Activated CD8-positive, alpha-beta memory T cell treated with anti-CD3 and anti-CD28 coated beads, Interleukin-2, amount 50 U/mL, for 1 hour (primary cell): ENCODE data around the gene NBAS.
"Not testable (repeated sequence)": the region's sequence is repeated elsewhere in the genome, so short reads cannot be mapped to it uniquely, and the experiment has no call there.

Source experiments
- DNase-seq: peaks from one replicate; pipeline ENCODE4 v3.0.0-alpha.2; 2020; ENCODE audit errors: extremely low read depth

The NBAS gene

GRCh38 chr2:15210542-15210941 lies 350.6 kb downstream of the NBAS start:
- not testable (repeated sequence) for DNase-seq

GRCh38 chr2:15206419-15206818 lies 354.7 kb downstream of the NBAS start:
- no peak for DNase-seq

- no peak for DNase-seq
Observed at GRCh38 chr2:15205562-15205961, 355.6 kb downstream of the NBAS start.

GRCh38 chr2:15201009-15201408 lies 360.1 kb downstream of the NBAS start:
- DNase-seq, result no peak

- no peak for DNase-seq
Observed at GRCh38 chr2:15200581-15200980, 360.6 kb downstream of the NBAS start.

- no peak for DNase-seq
Observed at GRCh38 chr2:15198051-15198450, 363.1 kb downstream of the NBAS start.

- DNase-seq, result no peak
Observed at GRCh38 chr2:15195813-15196212, 365.3 kb downstream of the NBAS start.

- no peak for DNase-seq
Observed at GRCh38 chr2:15191789-15192188, 369.3 kb downstream of the NBAS start.

GRCh38 chr2:15189216-15189615 lies 371.9 kb downstream of the NBAS start:
- no peak for DNase-seq

- no peak for DNase-seq
Observed at GRCh38 chr2:15187702-15188101, 373.4 kb downstream of the NBAS start.

GRCh38 chr2:15186118-15186517 lies 375.0 kb downstream of the NBAS start:
- no peak for DNase-seq

- no peak for DNase-seq
Observed at GRCh38 chr2:15184491-15184890, 376.6 kb downstream of the NBAS start.

GRCh38 chr2:15182275-15182674 lies 378.9 kb downstream of the NBAS start:
- no peak for DNase-seq

GRCh38 chr2:15181092-15181745 lies 379.9 kb downstream of the NBAS start:
- no peak for DNase-seq

- DNase-seq, result no peak
Observed at GRCh38 chr2:15180379-15180778, 380.8 kb downstream of the NBAS start.

- no peak for DNase-seq
Observed at GRCh38 chr2:15178946-15179345, 382.2 kb downstream of the NBAS start.

GRCh38 chr2:15177103-15177502 lies 384.0 kb downstream of the NBAS start:
- DNase-seq, result peak; percentile 26

- DNase-seq, result no peak
Observed at GRCh38 chr2:15176604-15177003, 384.5 kb downstream of the NBAS start.

- no peak for DNase-seq
Observed at GRCh38 chr2:15174567-15174966, 386.6 kb downstream of the NBAS start.

GRCh38 chr2:15173501-15173900 lies 387.6 kb downstream of the NBAS start:
- DNase-seq, result no peak

GRCh38 chr2:15172825-15173224 lies 388.3 kb downstream of the NBAS start:
- no peak for DNase-seq

GRCh38 chr2:15170070-15170775 lies 390.9 kb downstream of the NBAS start:
- DNase-seq, result no peak

GRCh38 chr2:15169326-15170069 lies 391.6 kb downstream of the NBAS start:
- DNase-seq, result no peak
